ENCODE data around the gene MID1IP1.

- TF ChIP-seq, protein P1, sequence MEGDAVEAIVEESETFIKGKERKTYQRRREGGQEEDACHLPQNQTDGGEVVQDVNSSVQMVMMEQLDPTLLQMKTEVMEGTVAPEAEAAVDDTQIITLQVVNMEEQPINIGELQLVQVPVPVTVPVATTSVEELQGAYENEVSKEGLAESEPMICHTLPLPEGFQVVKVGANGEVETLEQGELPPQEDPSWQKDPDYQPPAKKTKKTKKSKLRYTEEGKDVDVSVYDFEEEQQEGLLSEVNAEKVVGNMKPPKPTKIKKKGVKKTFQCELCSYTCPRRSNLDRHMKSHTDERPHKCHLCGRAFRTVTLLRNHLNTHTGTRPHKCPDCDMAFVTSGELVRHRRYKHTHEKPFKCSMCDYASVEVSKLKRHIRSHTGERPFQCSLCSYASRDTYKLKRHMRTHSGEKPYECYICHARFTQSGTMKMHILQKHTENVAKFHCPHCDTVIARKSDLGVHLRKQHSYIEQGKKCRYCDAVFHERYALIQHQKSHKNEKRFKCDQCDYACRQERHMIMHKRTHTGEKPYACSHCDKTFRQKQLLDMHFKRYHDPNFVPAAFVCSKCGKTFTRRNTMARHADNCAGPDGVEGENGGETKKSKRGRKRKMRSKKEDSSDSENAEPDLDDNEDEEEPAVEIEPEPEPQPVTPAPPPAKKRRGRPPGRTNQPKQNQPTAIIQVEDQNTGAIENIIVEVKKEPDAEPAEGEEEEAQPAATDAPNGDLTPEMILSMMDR (IDR thresholded peaks at IDR 0.05; ENCODE audit: insufficient read depth, low read depth, low read length) = no peak
- TF ChIP-seq EZH2 (IDR thresholded peaks at IDR 0.05; ENCODE audit: insufficient read depth, low read length) = no peak
Measured at GRCh38 chrX:38847903-38848230, 46.6 kb downstream of the MID1IP1 start.

Measured in astrocyte (in vitro differentiated cells and primary cell).